IMR-90 (cell line): ENCODE data around the gene ZMYM4.

ENCODE experiments used
- CEBPB ChIP-seq: IDR thresholded peaks from 2 replicates; pipeline ENCODE4 v1.6.1; 2012; ENCODE audit warnings: low read depth, low read length, improper control_type of control experiment
- CHD1 ChIP-seq: IDR thresholded peaks from 2 replicates; pipeline ENCODE4 v1.6.1; 2012; ENCODE audit warnings: low read depth, low read length, improper control_type of control experiment
- CTCF ChIP-seq: conservative IDR thresholded peaks from 2 replicates; pipeline ENCODE4 v1.5.1; 2012; ENCODE audit warnings: mild to moderate bottlenecking, low read depth, low read length, improper control_type of control experiment
- ELK1 ChIP-seq: fragments of 150-350 bp; IDR thresholded peaks from 2 replicates; pipeline ENCODE4 v1.6.1; 2016; ENCODE audit warnings: low read depth, mild to moderate bottlenecking, low read length, moderate library complexity, borderline replicate concordance
- RAD21 ChIP-seq: IDR thresholded peaks from 2 replicates; pipeline ENCODE4 v1.6.1; 2012; ENCODE audit warnings: low read length, improper control_type of control experiment
- RFX5 ChIP-seq: IDR thresholded peaks from 2 replicates; pipeline ENCODE4 v1.8.0; 2012; ENCODE audit warnings: low read depth, mild to moderate bottlenecking, low read length, moderate library complexity

GRCh38 chr1:35436078-35436477 is 167.6 kb downstream of the ZMYM4 start:
- no peak for TF ChIP-seq ELK1
- no peak for TF ChIP-seq CTCF
- no peak for TF ChIP-seq CHD1
- no peak for TF ChIP-seq RAD21
- TF ChIP-seq RFX5: no peak
- TF ChIP-seq CEBPB: no peak
